GM18907 (cell line): Measurements from ENCODE around the gene CBL.

Experiments
- ATAC-seq: cut with Tn5 transposase; IDR thresholded peaks from one replicate; pipeline ENCODE4 v1.9.1; 2021; ENCODE audit warnings: mild to moderate bottlenecking, moderate library complexity; ENCODE audit not compliant: unreplicated experiment

Gene CBL

DNA sequence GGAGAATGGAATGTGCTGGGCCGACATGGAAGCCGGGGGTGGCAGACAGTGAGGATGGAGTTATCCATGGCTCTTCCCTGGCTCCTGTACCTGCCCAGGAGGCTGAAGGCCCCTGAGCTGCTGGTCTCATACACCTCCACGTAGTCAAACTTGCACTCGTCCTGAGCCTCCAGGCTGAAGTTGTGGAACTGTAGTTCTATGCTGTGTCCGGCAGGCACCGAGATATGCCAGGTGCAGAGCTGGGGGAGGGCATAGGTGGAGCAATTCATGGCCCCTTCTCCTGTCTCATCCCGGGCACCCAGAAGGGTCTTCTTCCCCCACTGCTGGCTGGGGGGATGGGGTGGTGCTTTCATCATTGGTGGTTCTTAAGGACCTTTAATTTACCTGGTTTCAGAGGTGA, 137.6 kb downstream of the CBL start:
- ATAC-seq: no peak

DNA sequence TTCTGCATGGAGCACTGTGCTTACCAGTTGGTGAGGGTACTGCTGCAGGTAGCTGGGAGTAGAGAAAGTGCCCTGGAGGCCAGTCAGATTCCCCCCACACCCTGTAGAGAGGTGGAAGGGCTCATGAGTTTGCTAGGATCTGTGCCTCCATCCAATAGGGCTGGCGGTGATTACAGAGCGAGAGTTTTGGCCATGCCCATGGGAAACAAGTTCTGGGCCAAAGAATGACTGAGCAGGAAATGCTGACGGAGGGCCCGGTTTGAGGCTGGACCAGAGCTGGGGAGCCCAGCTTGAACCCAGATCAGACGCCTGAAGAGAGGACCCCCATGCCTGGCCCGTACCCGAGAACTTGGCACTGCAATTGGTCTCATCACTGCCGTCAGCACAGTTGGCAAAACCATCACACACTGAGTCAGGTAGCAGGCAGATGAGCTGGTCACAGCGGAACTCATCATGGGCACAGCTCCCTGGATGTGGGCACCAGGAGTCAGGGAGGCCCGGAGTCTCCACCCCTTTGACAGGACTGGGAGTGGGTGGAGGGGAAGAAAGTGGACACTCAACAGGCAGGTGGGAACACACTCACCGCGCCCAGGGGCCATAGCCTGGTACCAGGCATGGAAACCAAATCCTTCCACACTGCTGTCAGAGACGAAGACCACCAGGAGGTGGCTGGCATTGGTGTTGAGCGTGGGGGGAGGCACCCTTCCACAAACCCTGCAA, 138.3 kb downstream of the CBL start:
- ATAC-seq: no peak

DNA sequence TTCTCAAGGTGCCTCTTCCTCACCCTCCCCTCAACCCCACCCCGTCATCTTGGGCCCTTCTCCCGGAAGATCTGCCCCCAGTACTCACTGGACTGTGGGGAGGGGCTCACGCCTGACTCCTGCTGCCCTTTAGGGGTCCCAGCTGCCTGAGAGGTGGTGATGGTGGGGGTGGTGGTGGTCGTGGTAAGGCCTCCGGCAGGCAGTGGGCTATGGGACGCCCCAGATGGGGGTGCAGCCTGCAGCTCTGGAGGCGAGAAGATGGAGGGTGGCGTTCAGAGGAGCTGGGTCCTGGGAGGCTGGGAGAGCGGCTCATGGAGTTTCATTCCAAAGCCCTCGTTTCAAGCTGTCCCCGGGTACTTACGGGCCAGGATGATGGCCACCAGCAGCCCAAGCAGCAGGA, 139.5 kb downstream of the CBL start:
- ATAC-seq: no peak

DNA sequence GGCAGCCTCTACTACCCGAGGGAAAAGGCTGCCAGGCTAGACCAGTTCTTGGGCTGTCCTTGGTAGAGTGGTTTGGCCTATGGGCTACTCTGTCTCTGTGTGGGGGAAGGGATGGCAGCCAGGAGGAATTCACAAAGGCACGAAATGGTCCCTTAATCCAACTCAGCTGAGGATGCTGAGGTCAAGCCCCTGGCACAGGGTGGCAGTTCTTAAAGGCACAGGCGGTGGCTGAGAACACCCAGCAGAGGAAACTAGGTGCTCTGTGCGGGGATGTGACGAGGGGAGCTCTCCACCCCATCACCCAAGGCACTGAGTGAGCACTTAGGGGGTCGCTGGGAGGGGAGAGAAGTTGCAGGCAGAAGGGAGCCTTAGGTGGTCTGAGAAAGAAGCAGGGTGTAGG, 140.5 kb downstream of the CBL start, which contains the start of gene MFRP:
MFRP (minus strand) TSS at position 101 of the 400 bp plus-strand sequence. CDS start 192 bp downstream, outside the sequence.
- ATAC-seq: no peak

DNA sequence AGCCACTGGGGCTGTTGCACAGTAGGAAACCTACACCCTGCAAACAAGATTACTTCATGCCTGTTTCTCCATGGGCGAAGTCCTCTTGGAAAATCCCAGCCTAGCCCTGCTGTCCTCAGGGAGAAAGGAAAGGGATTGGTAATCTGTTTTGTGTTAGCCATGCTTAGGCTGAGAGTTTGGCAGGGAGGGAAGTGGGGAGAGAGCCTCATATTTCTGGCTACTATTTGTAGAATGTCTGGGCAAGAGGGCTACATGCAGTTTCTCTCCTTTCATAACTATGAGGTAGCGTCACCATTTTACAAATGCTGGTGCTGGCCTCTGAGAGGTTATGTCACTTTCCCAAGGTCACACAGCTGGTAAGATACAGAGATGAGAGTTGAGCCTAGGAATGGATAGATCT, 141.1 kb downstream of the CBL start:
- no peak for ATAC-seq

DNA sequence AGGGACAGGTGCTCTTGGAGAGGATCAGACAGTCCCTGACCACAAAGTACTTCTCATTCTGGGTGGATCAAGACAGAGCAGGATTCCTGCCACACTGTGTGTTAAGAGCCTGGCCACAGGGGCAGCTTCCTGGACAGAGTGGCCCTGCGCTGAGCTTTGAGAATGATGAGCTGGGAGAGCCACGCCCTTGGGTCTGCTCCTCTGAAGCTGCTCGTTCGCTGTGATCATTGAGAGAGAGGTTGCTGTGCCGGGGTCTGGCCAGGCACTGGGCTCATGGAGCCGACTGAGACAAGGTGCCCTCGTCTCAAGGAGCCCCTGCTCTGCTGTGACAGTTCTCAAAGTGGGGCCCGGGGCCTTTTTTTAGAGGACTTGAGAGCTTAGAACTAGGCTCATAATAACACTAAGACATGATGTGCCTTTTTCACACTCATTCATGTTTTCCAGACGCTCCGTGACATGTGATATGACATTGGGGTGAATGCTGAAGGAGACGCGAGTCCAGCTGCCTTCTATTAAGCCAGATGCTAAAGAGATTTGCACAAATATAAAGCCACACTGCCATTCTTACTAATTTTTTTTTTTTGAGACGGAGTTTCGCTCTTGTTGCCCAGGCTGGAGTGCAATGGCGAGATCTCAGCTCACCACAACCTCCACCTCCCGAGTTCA, 141.9 kb downstream of the CBL start:
- no peak for ATAC-seq

DNA sequence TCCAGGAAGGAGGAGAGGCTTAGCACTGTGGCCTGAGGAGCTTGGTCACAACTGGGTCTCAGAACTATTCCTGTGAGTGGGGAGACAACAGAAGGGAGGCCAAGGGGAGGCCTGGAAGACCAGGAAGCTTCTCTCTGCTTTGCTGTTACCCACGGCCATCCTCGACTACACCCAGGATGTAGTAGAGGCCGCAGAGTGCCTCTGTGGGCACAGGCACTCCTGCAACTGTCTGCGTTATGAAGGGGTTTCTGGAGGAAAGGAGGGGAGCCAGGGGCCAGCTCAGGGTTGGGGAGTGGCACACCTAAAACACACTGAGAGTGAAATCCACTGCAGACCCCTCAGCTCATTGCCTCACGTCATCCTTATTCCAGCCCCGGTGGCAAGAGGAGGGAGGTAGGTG, 144.2 kb downstream of the CBL start:
- ATAC-seq: no peak

DNA sequence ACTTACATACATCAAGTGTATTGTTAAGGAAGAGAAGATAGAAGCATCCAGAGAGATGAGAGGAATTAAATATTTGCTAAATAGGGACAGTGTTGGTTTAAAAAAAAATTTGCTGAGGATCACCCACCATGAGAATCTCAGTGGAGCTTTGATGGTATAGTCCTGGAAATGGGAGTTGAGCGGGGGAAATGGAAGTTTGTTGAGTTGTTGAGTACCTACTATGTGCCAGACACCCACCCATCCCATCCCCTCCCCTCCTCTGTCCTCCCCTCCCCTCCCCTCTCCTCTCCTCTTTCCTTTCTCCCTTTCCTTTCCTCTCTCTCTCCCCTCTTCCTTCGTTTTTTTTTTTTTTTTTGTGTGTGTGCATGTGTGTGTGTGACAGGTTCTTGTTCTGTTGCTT, 145.1 kb downstream of the CBL start:
- ATAC-seq: no peak

DNA sequence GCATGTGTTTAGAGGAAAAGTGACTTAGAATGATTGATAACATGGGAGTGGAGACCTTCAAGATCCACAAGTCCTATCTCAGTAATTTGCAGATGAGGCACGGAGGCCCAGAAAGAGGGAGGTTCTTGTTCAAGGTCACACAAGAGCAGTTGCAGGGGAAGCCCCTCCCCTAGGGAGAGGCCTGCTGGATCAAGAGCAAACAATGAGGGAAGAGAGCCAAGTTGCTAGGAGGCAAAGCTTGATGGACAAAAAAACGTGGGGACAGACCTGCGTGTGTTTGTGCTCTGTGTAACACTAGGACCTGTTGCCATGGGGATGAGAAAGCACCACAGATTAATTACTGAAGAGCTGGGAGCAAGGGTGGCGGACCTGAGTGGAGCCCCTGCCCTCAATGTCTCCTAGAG, 146.7 kb downstream of the CBL start:
- ATAC-seq: no peak

DNA sequence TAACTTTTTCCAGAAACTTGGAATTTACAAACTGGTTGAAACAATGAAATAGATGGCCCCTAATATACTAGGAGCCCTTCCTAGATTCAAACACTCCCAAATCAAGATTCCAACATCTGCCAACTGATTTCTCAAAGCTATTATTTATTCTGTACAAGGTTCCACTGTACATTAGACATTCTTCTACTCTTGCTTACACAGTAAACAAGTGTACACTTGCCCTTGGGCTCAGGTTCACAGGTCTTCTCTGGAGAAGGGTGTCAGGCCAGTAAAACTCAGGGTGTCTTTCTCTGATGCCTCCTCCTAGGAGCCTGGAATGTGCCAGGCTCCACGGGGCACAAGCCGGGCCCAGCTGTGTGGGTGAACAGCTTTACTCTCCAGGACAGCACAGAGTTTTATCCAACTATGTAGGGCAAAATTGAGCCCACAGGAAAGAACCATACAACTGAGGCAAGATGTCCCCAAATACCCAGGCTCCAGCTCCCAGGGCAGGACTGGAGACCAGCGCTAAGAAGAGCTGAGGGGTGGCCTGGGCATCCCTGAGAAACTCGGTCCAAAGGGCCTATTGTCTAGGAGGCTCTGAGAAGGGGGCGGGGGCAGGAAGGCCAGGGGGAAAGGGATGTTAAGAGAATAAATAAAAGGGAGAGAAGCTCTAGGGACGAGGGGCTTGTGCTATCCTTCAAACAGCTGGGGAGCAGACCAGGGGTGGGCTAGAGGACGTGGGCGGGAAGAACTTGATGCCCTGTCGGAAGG, 149.1 kb downstream of the CBL start:
- ATAC-seq: no peak

DNA sequence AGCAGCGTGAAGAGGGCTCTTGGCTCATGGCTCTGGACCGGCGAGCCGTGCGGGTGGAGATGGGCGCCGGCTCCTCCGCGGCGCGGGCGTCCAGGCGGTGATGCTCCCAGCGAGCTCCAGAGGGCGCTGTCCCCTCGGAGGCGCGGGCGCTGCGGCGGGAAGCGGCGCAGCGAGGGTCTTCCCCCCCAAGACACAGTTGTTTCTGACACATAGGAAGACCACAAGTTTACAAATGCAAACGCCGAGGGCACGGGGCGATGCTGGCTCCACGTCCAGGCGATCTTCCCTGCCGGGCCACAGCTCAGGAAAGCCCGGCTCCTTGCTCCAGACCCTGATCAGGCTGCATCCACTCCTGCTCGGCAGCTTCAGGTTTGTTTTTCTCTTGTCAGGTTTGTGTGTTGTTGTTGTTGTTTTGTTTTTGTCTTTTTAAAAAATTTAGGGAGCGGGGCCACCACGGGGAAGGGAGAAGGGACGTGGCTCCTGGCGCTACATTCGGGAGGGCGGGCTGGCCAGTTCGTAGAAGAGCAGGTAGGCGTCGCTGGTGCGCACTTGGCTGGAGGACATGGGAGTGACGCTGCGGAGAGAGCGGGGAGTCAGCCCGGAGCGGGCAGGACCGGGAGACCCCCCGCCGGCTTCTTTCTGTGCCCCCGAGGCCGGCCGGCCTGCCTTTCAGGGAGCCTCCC, 150.4 kb downstream of the CBL start:
- peak; percentile 68 for ATAC-seq

DNA sequence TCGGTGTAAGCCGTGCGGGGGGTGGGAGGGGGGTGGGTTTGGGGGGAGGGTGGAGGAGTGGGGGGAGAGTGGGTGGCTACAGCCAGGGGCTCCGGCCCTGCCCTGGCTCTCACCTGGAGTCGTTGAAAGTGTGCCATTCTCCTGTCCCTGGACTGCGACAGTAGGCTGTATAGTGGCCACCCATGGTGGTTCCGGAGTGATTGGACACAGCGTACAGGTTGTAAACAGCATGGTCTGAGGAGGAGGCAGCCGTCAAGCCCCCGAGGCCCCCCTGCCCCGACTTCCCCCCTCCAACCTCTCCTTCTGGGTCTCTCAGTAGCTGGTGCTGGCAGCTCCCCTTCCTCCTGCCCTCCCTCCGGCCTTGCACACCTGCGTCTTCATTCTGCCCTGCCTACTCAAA, 150.9 kb downstream of the CBL start:
- ATAC-seq: no peak
